ENCODE measurements around the gene EMILIN1. TPM values are rescaled to one million over a fixed set of nuclear protein-coding genes. Genes with fewer than 3 reads are reported as not detected.
A peak's percentile ranks its signal among the peaks of the same experiment; 100 is the strongest.

EMILIN1 gene
- total and polyA plus RNA-seq, 2 of the 4 experiments (the other 2 are of a cell fraction), result 26.5 to 95.6 TPM

- in situ Hi-C loops (cut with MboI; ENCODE audit: low sequenced_read_pairs) (no loop called here), intact Hi-C loops (cut with micrococcal nuclease) (no loop called here), dilution Hi-C loops (cut with HindIII; ENCODE audit: low sequenced_read_pairs, unreplicated experiment) (no loop called here)
- no peak overlapping the region for H3K4ac ChIP-seq (ENCODE audit: low read depth, low read length)
- BruUV-seq (replicated peaks), result TSS peak; percentile 60
- H2BK5ac ChIP-seq (ENCODE audit: low read depth, low read length, poor library complexity, severe bottlenecking), result no peak overlapping the region
- no peaks in the 10 kb centered on the region for H3K27me3 ChIP-seq (ENCODE audit: control insufficient read depth, insufficient read depth, low read length)
- H4K20me1 ChIP-seq (ENCODE audit: insufficient read depth, low read length), result peaks cover 14% of the 10 kb centered on the region
- H3K4me2 ChIP-seq (ENCODE audit: low read depth, low read length), result no peak overlapping the region
- H2BK20ac ChIP-seq (ENCODE audit: low read depth, low read length), result no peak overlapping the region
- DNase-seq (no peak), ATAC-seq (ENCODE audit: low read depth) (no peak)
- no peak overlapping the region for H3K23ac ChIP-seq (ENCODE audit: low read depth, low read length)
- peaks cover 3% of the 10 kb centered on the region; the same call in 1 of the 2 replicates for H3K9me1 ChIP-seq (ENCODE audit: insufficient read depth, low read length)
- peaks cover 3 to 47% of the 10 kb centered on the region in 2 experiments; a peak in 3 of 4 replicates for H3K79me1 ChIP-seq (ENCODE audit: low read depth in 1 of 2, low read length in 2 of 2)
- ChIA-PET POLR2A (ENCODE audit: unreplicated experiment) (no interaction called here), CTCF (no interaction called here)
- no peak overlapping the region for H2AK9ac ChIP-seq (replicated peaks; ENCODE audit: low read depth, low read length, poor library complexity)
- no peak overlapping the region for H4K5ac ChIP-seq (ENCODE audit: low read depth, low read length)
- no peak overlapping the region for H3K18ac ChIP-seq (ENCODE audit: low read depth, low read length)
- H4K8ac ChIP-seq (ENCODE audit: low read depth in 2 of 2, low read length in 2 of 2), result no peak overlapping the region
- H3K4me1 ChIP-seq (ENCODE audit: control insufficient read depth, insufficient read depth, low read length), result peaks cover 18% of the 10 kb centered on the region
- no peak overlapping the region for H3K56ac ChIP-seq (ENCODE audit: extremely low read depth, insufficient read depth, low read length)
- no peaks in the 10 kb centered on the region for H3K9me3 ChIP-seq (ENCODE audit: control insufficient read depth, insufficient read depth, low read length)
- no peak overlapping the region for H3K4me3 ChIP-seq (ENCODE audit: insufficient read depth, low read depth, low read length)
- H2AFZ ChIP-seq (replicated peaks; ENCODE audit: low read length, poor library complexity), result no peak overlapping the region
- H3K9ac ChIP-seq (ENCODE audit: low read depth, low read length), result no peak overlapping the region
- peaks cover 29% of the 10 kb centered on the region; the same call in 1 of the 2 replicates for H3K36me3 ChIP-seq (ENCODE audit: control insufficient read depth, insufficient read depth, low read length)
- H3K14ac ChIP-seq (replicated peaks; ENCODE audit: low read depth, low read length), result no peak overlapping the region
- no peak overlapping the region for H2BK120ac ChIP-seq (ENCODE audit: low read depth, low read length)
- H3K27ac ChIP-seq (ENCODE audit: insufficient read depth, low read length), result no peak overlapping the region
- H2BK15ac ChIP-seq (ENCODE audit: low read depth, low read length), result no peak overlapping the region
- no peak overlapping the region for H2AK5ac ChIP-seq (ENCODE audit: low read depth, low read length)
- TF ChIP-seq RCOR1 (IDR thresholded peaks at IDR 0.05; ENCODE audit: insufficient replicate concordance, low read length) (no peak), CEBPB (IDR thresholded peaks at IDR 0.05; ENCODE audit: low read depth, low read length) (no peak), SMC3 (IDR thresholded peaks at IDR 0.05; ENCODE audit: low read depth, low read length) (no peak), NFE2L2 (IDR thresholded peaks at IDR 0.05; ENCODE audit: low read depth, low read length) (no peak), CTCF (conservative IDR thresholded peaks at IDR 0.05; ENCODE audit: low read depth, low read length) (no peak), FOS (IDR thresholded peaks at IDR 0.05; ENCODE audit: low read depth, low read length) (no peak), RAD21 (IDR thresholded peaks at IDR 0.05; ENCODE audit: low read length) (no peak), CHD1 (IDR thresholded peaks at IDR 0.05; ENCODE audit: low read depth, low read length) (no peak), POLR2A (IDR thresholded peaks at IDR 0.05; ENCODE audit: low read depth, low read length) (no peak), MXI1 (IDR thresholded peaks at IDR 0.05; ENCODE audit: borderline replicate concordance, low read depth, low read length) (no peak), MAFK (IDR thresholded peaks at IDR 0.05; ENCODE audit: low read depth, low read length) (no peak)
- H4K91ac ChIP-seq (ENCODE audit: insufficient read depth, low read depth, low read length), result no peak overlapping the region
- whole genome bisulfite sequencing, 2 experiments (ENCODE audit: extremely low coverage in 2 of 2, insufficient read length in 1 of 2), result 89% methylated on average over 13 of the region's 20 CpGs; no CpG with 5 or more reads in 1 of the 2 experiments
Observed at GRCh38 chr2:27083410-27084296, 5.2 kb downstream of the EMILIN1 start.

All from IMR-90 (cell line).